WTC11 (cell line): ENCODE results near the gene NPW.

Source experiments
- E2F1 ChIP-seq: sonication (generic); formaldehyde crosslinking; IDR thresholded peaks from 2 replicates; pipeline ENCODE4 v1.8.0; 2022; ENCODE audit warnings: mild to moderate bottlenecking, missing genetic modification reagents
- PREB ChIP-seq: sonication (generic); formaldehyde crosslinking; IDR thresholded peaks from 2 replicates; pipeline ENCODE4 v1.8.1; 2022; ENCODE audit warnings: mild to moderate bottlenecking, missing genetic modification reagents, moderate library complexity, borderline replicate concordance

- TF ChIP-seq E2F1 (CRISPR knock-in tag) (no peak), PREB (CRISPR knock-in tag) (no peak)
Observed at GRCh38 chr16:1979271-1980029, 40.1 kb upstream of the NPW start.
